Endothelial cell of umbilical vein (primary cell): ENCODE measurements around the gene DAB1. TPM values are rescaled to one million over a fixed set of nuclear protein-coding genes. Genes with fewer than 3 reads are reported as not detected.

Experiments used
- BruUV-seq: library from RNA; stranded (reverse); fragments of 400-500 nt; replicated peaks from 2 replicates; lab custom pipeline; 2021; lab: Mats Ljungman, UMichigan
- CTCF ChIA-PET: fragments of 300-600, 350-600 bp; sonication (Branson Sonifier 250); formaldehyde crosslinking; loops from one replicate; lab custom pipeline; 2021; ENCODE audit warnings: antibody characterized with exemption, inconsistent platforms; lab: Charles Lee
- POLR2A ChIA-PET: fragments of 300-600, 350-600 bp; sonication (Branson Sonifier 250); formaldehyde crosslinking; loops from one replicate; lab custom pipeline; 2021; ENCODE audit warnings: antibody characterized with exemption, inconsistent platforms; lab: Charles Lee
- DNase-seq: peaks from one replicate; pipeline ENCODE4 v3.0.0-alpha.2; 2011; ENCODE audit warnings: low read depth, low spot score
- FAIRE-seq: peaks from 2 replicates; lab custom pipeline; 2011; peaks lifted over from hg19 to GRCh38; lab: Jason Lieb, UNC
- H2AFZ ChIP-seq: 2 replicates; pipeline ENCODE4 v1.6.0; 2012; ENCODE audit warnings: low read depth, low read length, control low read depth, inconsistent platforms
- H3K27ac ChIP-seq: 2 replicates; pipeline ENCODE4 v1.5.1; 2011; ENCODE audit warnings: low read depth, mild to moderate bottlenecking, control low read depth, low read length, moderate library complexity; ENCODE audit not compliant: insufficient read depth
- H3K27me3 ChIP-seq, 2 experiments: 2 replicates each; pipeline versions ENCODE4 v1.6.0 to v1.6.1; 2011; ENCODE audit warnings: low read length in 2 of 2, mixed read lengths in 1 of 2; ENCODE audit not compliant: control insufficient read depth in 2 of 2, insufficient read depth in 2 of 2
- H3K36me3 ChIP-seq, 2 experiments: 2 replicates in 1 of 2; 3 replicates in 1 of 2; pipeline ENCODE4 v1.5.1; 2011; ENCODE audit warnings: low read length in 2 of 2, mild to moderate bottlenecking in 1 of 2, moderate library complexity in 1 of 2; ENCODE audit not compliant: control insufficient read depth in 2 of 2, insufficient read depth in 2 of 2; ENCODE audit errors: extremely low read depth in 1 of 2
- H3K4me1 ChIP-seq: 3 replicates; pipeline ENCODE4 v1.5.1; 2011; ENCODE audit warnings: mild to moderate bottlenecking, low read length; ENCODE audit not compliant: control insufficient read depth, insufficient read depth; ENCODE audit errors: extremely low read depth
- H3K4me2 ChIP-seq: 2 replicates; pipeline ENCODE4 v1.6.1; 2011; ENCODE audit warnings: low read length, control low read depth, mixed read lengths; ENCODE audit not compliant: insufficient read depth
- H3K4me3 ChIP-seq, 3 experiments: fragments of 200-600 bp in 1 of 3; sonication (generic), shearing (Covaris generic) in 1 of 3; replicated peaks in 1 of 3; 2 replicates each; pipeline ENCODE4 v1.5.1; 2011 to 2016; ENCODE audit warnings: control low read depth in 3 of 3, low read length in 3 of 3, mild to moderate bottlenecking in 2 of 3, inconsistent platforms in 1 of 3, low read depth in 1 of 3, moderate library complexity in 1 of 3; ENCODE audit not compliant: insufficient read depth in 1 of 3
- H3K79me2 ChIP-seq: 2 replicates; pipeline ENCODE4 v1.6.0; 2012; ENCODE audit warnings: low read length, inconsistent platforms; ENCODE audit not compliant: control insufficient read depth, insufficient read depth
- H3K9ac ChIP-seq: replicated peaks from 2 replicates; pipeline ENCODE3; 2011; ENCODE audit warnings: low read length, control low read depth; ENCODE audit not compliant: insufficient read depth; ENCODE audit errors: extremely low read depth
- H3K9me1 ChIP-seq: replicated peaks from 3 replicates; pipeline ENCODE4 v1.6.0; 2011; ENCODE audit warnings: mild to moderate bottlenecking, low read length; ENCODE audit not compliant: control insufficient read depth, insufficient read depth; ENCODE audit errors: extremely low read depth
- H3K9me3 ChIP-seq: replicated peaks from 2 replicates; pipeline ENCODE4 v1.5.1; 2012; ENCODE audit warnings: low read length, inconsistent platforms; ENCODE audit not compliant: control insufficient read depth, insufficient read depth
- H4K20me1 ChIP-seq: replicated peaks from 2 replicates; pipeline ENCODE3; 2011; ENCODE audit warnings: mild to moderate bottlenecking, low read length; ENCODE audit not compliant: control insufficient read depth, insufficient read depth; ENCODE audit errors: extremely low read depth
- CTCF ChIP-seq, 2 donors: IDR thresholded peaks; 1 replicate in 1 of 2; 2 replicates in 1 of 2; pipeline ENCODE4 v1.5.1; 2011; ENCODE audit warnings: low read length in 2 of 2, mild to moderate bottlenecking in 2 of 2, moderate library complexity in 2 of 2, control low read depth in 1 of 2, inconsistent platforms in 1 of 2, low read depth in 1 of 2; ENCODE audit not compliant: insufficient read depth in 1 of 2; ENCODE audit errors: extremely low read depth in 1 of 2
- EZH2 ChIP-seq: IDR thresholded peaks from 2 replicates; pipeline ENCODE4 v1.6.1; 2012; ENCODE audit warnings: borderline replicate concordance, low read depth, mild to moderate bottlenecking, moderate library complexity, low read length, inconsistent platforms; ENCODE audit not compliant: severe bottlenecking
- FOS ChIP-seq: IDR thresholded peaks from 2 replicates; pipeline ENCODE4 v1.6.1; 2011; ENCODE audit warnings: mild to moderate bottlenecking, low read length, moderate library complexity, borderline replicate concordance; ENCODE audit not compliant: insufficient read depth
- GATA2 ChIP-seq: IDR thresholded peaks from 2 replicates; pipeline ENCODE4 v1.7.0; 2011; ENCODE audit warnings: low read depth, mild to moderate bottlenecking, moderate library complexity, mixed read lengths, low read length; ENCODE audit not compliant: insufficient read length, insufficient read depth
- JUN ChIP-seq: IDR thresholded peaks from 2 replicates; pipeline ENCODE4 v1.6.1; 2011; ENCODE audit warnings: borderline replicate concordance, low read depth; ENCODE audit not compliant: insufficient read length, insufficient read depth
- MAX ChIP-seq: IDR thresholded peaks from 2 replicates; pipeline ENCODE4 v1.6.1; 2011; ENCODE audit not compliant: insufficient read depth, insufficient read length
- MYC ChIP-seq: IDR thresholded peaks from one replicate; pipeline ENCODE4 v1.6.1; 2011; ENCODE audit warnings: mild to moderate bottlenecking, low read depth, low read length
- POLR2AphosphoS5 ChIP-seq: IDR thresholded peaks from 2 replicates; pipeline ENCODE4 v1.6.1; 2012; ENCODE audit warnings: low read depth, mild to moderate bottlenecking, control low read depth, low read length, moderate library complexity; ENCODE audit not compliant: insufficient read depth
- dilution Hi-C: fragments of 300-500 bp; cut with MboI; formaldehyde crosslinking; loops from one replicate; pipeline ENCODE4 v1.15.0; 2019; ENCODE audit warnings: low sequenced_read_pairs; ENCODE audit not compliant: extremely low pct_ligation_motif_present
- intact Hi-C: fragments of 100-400 bp; cut with micrococcal nuclease; formaldehyde crosslinking; loops from one replicate; pipeline ENCODE4 v1.10.0; 2022
- polyA plus RNA-seq, 4 experiments: library from polyadenylated mRNA; depleted of rRNA in 3 of 4; stranded (reverse) in 3 of 4; unstranded in 1 of 4; fragments of >200 nt; gene quantifications; 2 replicates each; pipeline versions ENCODE4 v1.2.1 to v1.2.3, GENCODE V29; 2011 to 2012; ENCODE audit warnings: missing spikeins in 1 of 4
- total RNA-seq: library from RNA; stranded (reverse); gene quantifications from 2 replicates; pipeline ENCODE4 v1.2.3, GENCODE V29; 2021

Gene DAB1
- total and polyA plus RNA-seq, 2 donors (not counting 3 experiments of a cell fraction or from before 2014, with no cell fraction given), result not detected

- Histone ChIP-seq H2AFZ (no peak overlapping the region), H3K27me3 (no peaks in the 10 kb centered on the region), H3K9me3 (no peaks in the 10 kb centered on the region), H3K4me3 (no peak overlapping the region), H4K20me1 (no peaks in the 10 kb centered on the region), H3K79me2 (no peaks in the 10 kb centered on the region), H3K9ac (no peak overlapping the region), H3K27ac (no peak overlapping the region), H3K36me3 (no peaks in the 10 kb centered on the region), H3K4me1 (no peaks in the 10 kb centered on the region), H3K4me2 (no peak overlapping the region), H3K9me1 (no peaks in the 10 kb centered on the region)
- no TSS peak for BruUV-seq
- ChIA-PET CTCF (no interaction called here), POLR2A (no interaction called here)
- TF ChIP-seq MYC, result no peak
- TF ChIP-seq CTCF (IDR thresholded peaks at IDR 0.05; ENCODE audit: extremely low read depth in 1 of 2, insufficient read depth in 1 of 2, low read depth in 1 of 2, low read length in 2 of 2), result no peak
- no peak for TF ChIP-seq GATA2
- TF ChIP-seq FOS, result no peak
- no peak for TF ChIP-seq POLR2AphosphoS5
- TF ChIP-seq JUN, result no peak
- no peak for TF ChIP-seq MAX
- TF ChIP-seq EZH2, result no peak
- DNase-seq (no peak), FAIRE-seq (no peak)
- intact Hi-C loops, result no loop called here
- dilution Hi-C loops, result no loop called here
Measured at GRCh38 chr1:56963667-56964066, 460.2 kb downstream of the DAB1 start.
